GM23248 (cell line): ENCODE measurements around the gene RBM45. TPM values are rescaled to one million over a fixed set of nuclear protein-coding genes. Genes with fewer than 3 reads are reported as not detected.

Source experiments
- DNase-seq: peaks from one replicate; pipeline ENCODE4 v3.0.0-alpha.2; 2015
- H2AFZ ChIP-seq: fragments of 200-600 bp; sonication (generic); 2 replicates; pipeline ENCODE4 v1.6.1; 2016; ENCODE audit warnings: antibody characterized with exemption
- H3F3A ChIP-seq: fragments of 200-600 bp; sonication (generic); 2 replicates; pipeline ENCODE4 v1.6.1; 2016; ENCODE audit warnings: mild to moderate bottlenecking, antibody characterized with exemption, mixed run types; ENCODE audit not compliant: insufficient read depth
- H3K27ac ChIP-seq: fragments of 200-600 bp; sonication (generic); 2 replicates; pipeline ENCODE4 v1.5.1; 2016; ENCODE audit warnings: mild to moderate bottlenecking
- H3K27me3 ChIP-seq: fragments of 200-600 bp; sonication (generic); replicated peaks from 2 replicates; pipeline ENCODE4 v1.6.1; 2016; ENCODE audit warnings: mild to moderate bottlenecking; ENCODE audit not compliant: insufficient read depth
- H3K36me3 ChIP-seq: fragments of 200-600 bp; sonication (generic); 2 replicates; pipeline ENCODE4 v1.6.1; 2016; ENCODE audit warnings: low read depth, mild to moderate bottlenecking
- H3K4me1 ChIP-seq: fragments of 200-600 bp; sonication (generic); 2 replicates; pipeline ENCODE4 v1.6.1; 2016; ENCODE audit warnings: mild to moderate bottlenecking; ENCODE audit not compliant: insufficient read depth
- H3K4me2 ChIP-seq: fragments of 200-600 bp; sonication (generic); one replicate; pipeline ENCODE4 v1.6.1; 2016; ENCODE audit warnings: mild to moderate bottlenecking; ENCODE audit not compliant: unreplicated experiment
- H3K4me3 ChIP-seq: fragments of 200-600 bp; sonication (generic); 2 replicates; pipeline ENCODE4 v1.5.1; 2016; ENCODE audit warnings: mild to moderate bottlenecking
- H3K79me2 ChIP-seq: fragments of 200-600 bp; sonication (generic); 2 replicates; pipeline ENCODE4 v1.6.1; 2016; ENCODE audit warnings: mild to moderate bottlenecking; ENCODE audit not compliant: insufficient read depth
- H3K9ac ChIP-seq: fragments of 200-600 bp; sonication (generic); 2 replicates; pipeline ENCODE4 v1.6.1; 2016; ENCODE audit warnings: mild to moderate bottlenecking
- H3K9me2 ChIP-seq: fragments of 200-600 bp; sonication (generic); 2 replicates; pipeline ENCODE4 v1.6.1; 2016; ENCODE audit warnings: mixed run types, mild to moderate bottlenecking, moderate library complexity; ENCODE audit not compliant: insufficient read depth
- H3K9me3 ChIP-seq: fragments of 200-600 bp; sonication (generic); one replicate; pipeline ENCODE4 v1.6.1; 2017; ENCODE audit warnings: low read depth
- H4K20me1 ChIP-seq: fragments of 200-600 bp; sonication (generic); 2 replicates; pipeline ENCODE4 v1.6.0; 2016; ENCODE audit not compliant: insufficient read depth
- EZH2 ChIP-seq: fragments of 200-600 bp; sonication (generic); IDR thresholded peaks from 2 replicates; pipeline ENCODE4 v1.6.1; 2018; ENCODE audit warnings: antibody characterized with exemption, mild to moderate bottlenecking; ENCODE audit not compliant: insufficient read depth, poor library complexity, severe bottlenecking
- EZH2phosphoT487 ChIP-seq: fragments of 200-600 bp; sonication (generic); IDR thresholded peaks from 2 replicates; pipeline ENCODE4 v1.6.1; 2018; ENCODE audit warnings: antibody characterized with exemption, moderate library complexity, mild to moderate bottlenecking, low read depth; ENCODE audit not compliant: insufficient read depth
- WGBS, 2 experiments: methylation state at CpG; one replicate each; pipeline ENCODE4 v1.1.6; 2015 to 2017; ENCODE audit warnings: low lambda C conversion rate in 2 of 2, low coverage in 1 of 2; ENCODE audit errors: missing lambda C conversion rate in 2 of 2; 5-methylcytosine and 5-hydroxymethylcytosine counted together
- in situ Hi-C: fragments of 300-500 bp; cut with MboI; formaldehyde crosslinking; loops from 2 replicates; pipeline ENCODE4 v1.15.0; 2020
- polyA plus RNA-seq: library from polyadenylated mRNA; unstranded; fragments of >200 nt; fragmentation: Nextera tagmentation; extraction: Ambion mirVana; gene quantifications from 2 replicates; pipeline ENCODE4 v1.2.1, GENCODE V29; 2016
- total RNA-seq: library from RNA; depleted of rRNA; stranded (reverse); fragments of >200 nt; shearing (Covaris generic); gene quantifications from 2 replicates; pipeline ENCODE4 v1.2.3, GENCODE V29; 2014

RBM45 gene
- total and polyA plus RNA-seq, 2 experiments from 2014 or later, result 15.2 to 17.6 TPM

- Histone ChIP-seq H3K9me2 (no peaks in the 10 kb centered on the region), H3K36me3 (no peaks in the 10 kb centered on the region), H3F3A (no peaks in the 10 kb centered on the region), H3K9ac (no peak overlapping the region), H3K27ac (no peak overlapping the region), H3K4me2 (no peak overlapping the region), H3K79me2 (no peaks in the 10 kb centered on the region), H4K20me1 (no peaks in the 10 kb centered on the region), H3K27me3 (peaks cover 2% of the 10 kb centered on the region; the same call in 1 of the 2 replicates), H3K4me3 (no peak overlapping the region), H3K4me1 (peaks cover 10% of the 10 kb centered on the region), H3K9me3 (no peaks in the 10 kb centered on the region), H2AFZ (no peak overlapping the region)
- WGBS, 2 experiments, result 63 to 71% methylated on average over 1 of the region's 1 CpG
- in situ Hi-C loops, result no loop called here
- no peak for TF ChIP-seq EZH2phosphoT487
- TF ChIP-seq EZH2, result no peak
- DNase-seq, result no peak
Measured at GRCh38 chr2:178068823-178069454, 43.3 kb upstream of the RBM45 start.

DNA sequence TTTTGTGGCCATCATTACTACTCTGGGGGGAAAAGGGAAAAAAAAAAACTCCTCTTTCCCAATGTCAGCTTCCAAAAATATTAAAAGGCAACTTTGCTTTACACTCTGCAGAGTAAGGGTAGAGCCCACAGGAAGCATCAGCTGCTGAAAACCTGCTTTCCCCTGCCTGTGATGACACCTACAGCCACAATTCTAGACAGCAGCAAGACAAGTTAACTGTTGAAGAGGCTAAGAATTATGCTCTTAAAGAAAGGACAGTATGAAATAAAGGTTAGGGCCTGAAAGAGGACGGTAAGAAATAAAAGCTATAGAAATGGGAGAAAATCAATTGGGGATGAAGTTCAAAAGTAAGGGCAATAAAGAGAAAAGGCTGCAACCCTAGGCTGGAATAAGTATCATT lies 42.7 kb upstream of the RBM45 start:
- no peak overlapping the region for H3K4me2 ChIP-seq

DNA sequence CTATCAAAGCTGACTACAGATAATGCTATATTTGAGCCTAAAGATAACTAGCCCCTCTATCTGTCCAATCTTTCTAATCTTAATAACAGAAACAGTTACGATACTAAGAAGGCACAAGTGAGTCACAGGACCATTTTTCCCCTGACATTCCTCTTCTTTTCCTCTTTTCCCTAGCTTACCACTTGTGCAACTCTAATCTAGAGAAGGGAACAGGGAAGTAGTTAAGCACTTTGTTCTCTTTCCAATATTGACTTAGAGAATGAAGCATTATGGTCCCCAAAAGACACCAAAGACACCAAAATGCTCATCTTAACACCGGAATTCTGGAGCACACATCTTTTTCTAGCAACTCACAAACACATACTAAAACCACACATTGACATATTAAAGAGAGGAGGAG lies 41.4 kb upstream of the RBM45 start:
- peaks cover 21% of the 10 kb centered on the region for H3K4me1 ChIP-seq
- no peak overlapping the region for H3K4me2 ChIP-seq
- H3K79me2 ChIP-seq, result no peaks in the 10 kb centered on the region
- peak overlapping the region; percentile 7; the same call in 1 of the 2 replicates for H2AFZ ChIP-seq
- H3K9me2 ChIP-seq, result no peaks in the 10 kb centered on the region
- no peaks in the 10 kb centered on the region for H4K20me1 ChIP-seq
- H3K27ac ChIP-seq, result no peak overlapping the region
- in situ Hi-C loops, result no loop called here
- H3K36me3 ChIP-seq, result no peaks in the 10 kb centered on the region
- no peaks in the 10 kb centered on the region for H3K9me3 ChIP-seq
- WGBS, 2 experiments, result 41 to 55% methylated on average over 2 of the region's 2 CpGs
- no peaks in the 10 kb centered on the region for H3F3A ChIP-seq
- TF ChIP-seq EZH2phosphoT487, result no peak
- TF ChIP-seq EZH2, result no peak
- H3K4me3 ChIP-seq, result no peak overlapping the region
- no peaks in the 10 kb centered on the region for H3K27me3 ChIP-seq
- no peak overlapping the region for H3K9ac ChIP-seq
- DNase-seq, result peak; percentile 25

More for the DNA sequence above, 42.7 kb upstream of the RBM45 start:
- no peaks in the 10 kb centered on the region for H3F3A ChIP-seq
- in situ Hi-C loops, result no loop called here
- no peak for TF ChIP-seq EZH2
- TF ChIP-seq EZH2phosphoT487, result no peak
- no peak overlapping the region for H3K9ac ChIP-seq
- no peaks in the 10 kb centered on the region; the same call in 1 of the 2 replicates for H3K27me3 ChIP-seq
- WGBS, 2 experiments, result 65 to 67% methylated on average over 1 of the region's 1 CpG
- no peaks in the 10 kb centered on the region for H3K79me2 ChIP-seq
- H2AFZ ChIP-seq, result no peak overlapping the region
- H3K4me1 ChIP-seq, result peaks cover 15% of the 10 kb centered on the region
- no peaks in the 10 kb centered on the region for H3K9me3 ChIP-seq
- H3K4me3 ChIP-seq, result no peak overlapping the region
- no peaks in the 10 kb centered on the region for H3K9me2 ChIP-seq
- H3K36me3 ChIP-seq, result no peaks in the 10 kb centered on the region
- no peak for DNase-seq
- H3K27ac ChIP-seq, result no peak overlapping the region
- H4K20me1 ChIP-seq, result no peaks in the 10 kb centered on the region

DNA sequence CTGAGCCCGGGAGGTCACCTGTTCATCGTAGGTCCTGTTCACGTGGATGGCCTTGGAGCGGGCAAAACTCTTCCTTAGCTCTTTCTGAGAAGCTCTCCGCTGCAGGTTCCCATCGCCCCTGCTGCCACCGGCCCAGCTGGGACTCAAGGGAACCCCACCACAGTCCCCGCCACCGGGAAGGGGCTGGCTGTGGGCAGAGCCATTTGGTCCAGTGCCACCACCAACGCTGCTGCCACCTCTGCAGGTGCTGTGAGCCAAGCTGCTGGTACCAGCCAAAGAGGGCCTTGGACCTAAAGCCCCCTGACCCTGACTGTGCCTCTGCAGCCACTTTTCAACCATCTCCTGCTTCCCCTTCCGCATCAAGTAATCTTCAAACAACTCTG lies 40.2 kb upstream of the RBM45 start:
- Histone ChIP-seq H3K27ac (no peak overlapping the region), H3K4me1 (peaks cover 21% of the 10 kb centered on the region), H3F3A (no peaks in the 10 kb centered on the region), H3K4me2 (no peak overlapping the region), H3K9me3 (no peaks in the 10 kb centered on the region), H3K9me2 (no peaks in the 10 kb centered on the region), H4K20me1 (no peaks in the 10 kb centered on the region), H2AFZ (peak overlapping the region; percentile 99; the same call in 1 of the 2 replicates), H3K79me2 (no peaks in the 10 kb centered on the region), H3K36me3 (no peaks in the 10 kb centered on the region), H3K9ac (no peak overlapping the region), H3K27me3 (no peaks in the 10 kb centered on the region), H3K4me3 (0 out of 2 replicates have a peak overlapping the region, but pooled peaks have one; percentile 78)
- TF ChIP-seq EZH2phosphoT487 (no peak), EZH2 (no peak)
- DNase-seq, result no peak
- 91 to 92% methylated on average over 11 of the region's 11 CpGs for WGBS, 2 experiments
- in situ Hi-C loops, result no loop called here
